CD4-positive, alpha-beta T cell treated with Interleukin-17A for 4 hours (primary cell): ENCODE results near the gene SMIM31.

Experiments used
- DNase-seq: peaks from one replicate; pipeline ENCODE4 v3.0.0-alpha.2; 2020; ENCODE audit warnings: mixed read lengths

Gene SMIM31

GRCh38 chr4:164789047-164789446 is 35.1 kb downstream of the SMIM31 start:
- no peak for DNase-seq

GRCh38 chr4:164790249-164790648 is 36.3 kb downstream of the SMIM31 start:
- DNase-seq, result no peak

- no peak for DNase-seq
Measured at GRCh38 chr4:164799410-164799809, 45.5 kb downstream of the SMIM31 start.

- DNase-seq, result no peak
Measured at GRCh38 chr4:164800786-164801185, 46.9 kb downstream of the SMIM31 start.

- DNase-seq, result no peak
Measured at GRCh38 chr4:164802301-164802901, 48.5 kb downstream of the SMIM31 start.

GRCh38 chr4:164803702-164804101 is 49.8 kb downstream of the SMIM31 start:
- no peak for DNase-seq

GRCh38 chr4:164807611-164808010 is 53.7 kb downstream of the SMIM31 start:
- no peak for DNase-seq

- DNase-seq, result no peak
Measured at GRCh38 chr4:164813554-164813953, 59.6 kb downstream of the SMIM31 start.

GRCh38 chr4:164815711-164816110 is 61.8 kb downstream of the SMIM31 start:
- DNase-seq, result no peak

- no peak for DNase-seq
Measured at GRCh38 chr4:164819366-164819765, 65.4 kb downstream of the SMIM31 start.

GRCh38 chr4:164821711-164822110 is 67.8 kb downstream of the SMIM31 start:
- DNase-seq, result no peak

- no peak for DNase-seq
Measured at GRCh38 chr4:164824581-164824980, 70.7 kb downstream of the SMIM31 start.

- DNase-seq, result no peak
Measured at GRCh38 chr4:164828955-164829354, 75.0 kb downstream of the SMIM31 start.

GRCh38 chr4:164846566-164846965 is 92.6 kb downstream of the SMIM31 start:
- DNase-seq, result no peak

GRCh38 chr4:164847016-164847415 is 93.1 kb downstream of the SMIM31 start:
- DNase-seq, result no peak

GRCh38 chr4:164847967-164848649 is 94.2 kb downstream of the SMIM31 start:
- DNase-seq, result no peak
